ENCODE results near the gene MRPS2.
"Not testable (repeated sequence)": the region's sequence is repeated elsewhere in the genome, so short reads cannot be mapped to it uniquely, and the experiment has no call there.

The MRPS2 gene

DNA sequence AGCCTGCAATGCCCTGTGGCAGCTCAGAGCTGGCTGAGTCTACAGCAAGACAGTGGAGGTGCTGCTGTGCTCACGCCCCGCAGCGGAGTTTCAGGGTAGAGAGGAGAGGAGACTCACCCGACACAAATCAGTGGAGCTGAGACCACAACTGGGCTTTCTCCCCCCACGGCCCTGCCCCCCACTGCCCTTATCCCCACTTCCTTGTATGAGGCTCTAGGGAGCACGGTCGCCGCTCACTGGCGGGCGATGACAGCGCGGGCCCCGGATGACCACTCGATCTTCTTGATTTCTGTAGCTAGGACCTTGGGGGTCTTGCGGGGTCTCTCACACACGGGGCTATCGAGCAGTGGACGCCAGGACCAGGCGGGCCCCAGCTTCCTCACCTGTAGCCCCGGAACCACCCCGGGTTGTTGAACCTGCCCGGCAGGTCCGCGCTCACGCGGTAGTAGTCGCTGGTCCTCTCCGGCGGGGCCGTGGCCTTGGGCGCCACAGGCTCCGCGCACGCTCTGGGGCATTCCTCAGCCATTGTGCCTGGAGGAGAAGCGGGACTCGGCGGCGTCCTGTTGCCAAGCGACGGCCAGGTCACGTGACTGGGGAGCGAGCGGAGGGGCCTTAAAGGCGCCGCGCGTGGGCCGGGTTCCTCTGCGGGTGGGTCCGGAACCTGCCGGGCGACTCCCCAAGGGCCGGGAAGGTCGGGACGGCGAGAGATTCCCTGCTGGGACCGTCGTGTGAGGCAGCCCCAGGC is 984 bp upstream of the MRPS2 start:
- DNase-seq (ENCODE audit: low spot score) = peak; percentile 89

GRCh38 chr9:135500071-135500524 is 384 bp upstream of the MRPS2 start:
- DNase-seq (ENCODE audit: low spot score) = no peak

DNA sequence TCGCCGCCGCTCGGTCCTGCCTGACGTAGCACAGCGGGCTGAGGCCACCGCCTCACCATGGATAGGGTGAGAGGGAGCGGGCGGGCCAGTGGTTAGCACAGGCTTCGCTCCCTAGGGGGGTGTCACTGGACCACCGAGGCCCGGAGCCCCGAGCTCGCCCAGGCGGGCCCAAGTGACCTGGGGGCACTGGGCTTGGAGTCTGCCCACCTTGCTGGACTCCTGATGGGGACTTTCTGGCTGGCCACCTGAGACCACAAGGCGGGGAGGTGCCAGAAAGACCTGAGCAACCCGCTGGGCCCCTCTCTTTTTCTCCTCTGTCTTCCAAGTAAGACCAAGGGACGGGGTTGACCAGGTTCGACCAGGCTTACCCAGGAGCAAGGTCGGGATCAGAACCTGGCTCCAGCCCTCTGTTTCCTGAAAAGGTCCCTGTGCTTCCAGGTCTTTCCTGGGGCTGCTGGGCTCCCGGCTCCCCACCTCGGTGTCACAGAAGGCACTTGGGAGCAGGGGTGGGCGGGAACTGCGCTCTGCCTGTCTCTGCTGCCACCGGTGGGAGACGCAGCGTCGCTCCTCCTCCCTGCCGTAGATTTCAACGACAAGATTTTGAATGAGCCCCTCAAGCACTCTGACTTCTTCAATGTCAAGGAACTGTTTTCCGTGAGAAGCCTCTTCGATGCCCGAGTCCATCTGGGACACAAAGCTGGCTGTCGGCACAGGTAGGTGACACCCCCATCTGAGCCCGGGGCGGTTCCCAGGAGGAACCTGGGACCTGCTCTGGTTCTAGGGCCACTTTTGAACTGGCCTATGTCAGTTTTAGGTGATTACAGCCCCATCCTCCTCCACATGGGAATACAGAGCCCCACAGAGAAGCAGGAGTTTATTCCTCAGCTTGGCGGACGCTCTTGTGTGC is 1.0 kb downstream of the MRPS2 start:
- peak; percentile 84 for DNase-seq (ENCODE audit: low spot score)

- no peak for DNase-seq (ENCODE audit: low spot score)
These were observed 1.8 kb downstream of the MRPS2 start for GRCh38 chr9:135502168-135502872.

DNA sequence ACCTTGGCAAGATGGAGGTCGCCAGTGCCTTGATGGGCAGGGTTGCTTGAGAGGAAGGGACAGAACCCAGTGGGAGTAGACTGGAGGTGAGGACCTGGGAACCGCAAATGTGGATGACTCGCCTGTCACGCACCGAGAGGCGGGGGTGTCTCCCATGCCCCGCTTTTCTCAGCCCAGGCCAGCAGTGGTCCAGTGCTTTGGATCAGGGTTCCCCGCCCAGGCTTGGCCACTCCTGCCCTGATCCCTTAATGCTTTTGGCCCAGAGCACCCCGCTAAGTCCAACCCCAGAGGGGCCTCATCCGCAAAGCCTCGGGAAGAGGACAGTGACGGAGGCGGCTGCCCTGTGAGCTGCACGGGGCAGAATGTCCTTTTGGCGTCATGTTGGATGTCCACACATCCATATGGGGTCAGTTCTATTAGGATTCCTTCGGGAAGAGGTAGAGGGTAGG is 2.4 kb downstream of the MRPS2 start:
- DNase-seq (ENCODE audit: low spot score) = no peak

DNA sequence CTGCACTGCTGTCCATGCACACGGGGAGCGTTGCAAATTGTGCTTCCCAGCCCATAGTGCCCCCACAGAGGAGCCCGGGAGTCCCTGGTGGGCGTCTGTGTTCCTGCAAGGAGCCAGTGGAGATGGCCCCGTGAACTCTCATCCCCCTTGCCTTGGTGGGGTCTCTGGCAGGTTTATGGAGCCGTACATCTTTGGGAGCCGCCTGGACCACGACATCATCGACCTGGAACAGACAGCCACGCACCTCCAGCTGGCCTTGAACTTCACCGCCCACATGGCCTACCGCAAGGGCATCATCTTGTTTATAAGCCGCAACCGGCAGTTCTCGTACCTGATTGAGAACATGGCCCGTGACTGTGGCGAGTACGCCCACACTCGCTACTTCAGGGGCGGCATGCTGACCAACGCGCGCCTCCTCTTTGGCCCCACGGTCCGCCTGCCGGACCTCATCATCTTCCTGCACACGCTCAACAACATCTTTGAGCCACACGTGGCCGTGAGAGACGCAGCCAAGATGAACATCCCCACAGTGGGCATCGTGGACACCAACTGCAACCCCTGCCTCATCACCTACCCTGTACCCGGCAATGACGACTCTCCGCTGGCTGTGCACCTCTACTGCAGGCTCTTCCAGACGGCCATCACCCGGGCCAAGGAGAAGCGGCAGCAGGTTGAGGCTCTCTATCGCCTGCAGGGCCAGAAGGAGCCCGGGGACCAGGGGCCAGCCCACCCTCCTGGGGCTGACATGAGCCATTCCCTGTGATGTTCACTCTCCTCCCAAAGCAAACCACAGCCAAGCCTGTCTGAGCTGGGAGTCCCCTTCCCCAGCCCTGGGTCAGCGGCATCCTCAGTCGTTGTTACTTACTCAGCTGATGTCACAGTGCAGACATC is 3.1 kb downstream of the MRPS2 start:
- DNase-seq (ENCODE audit: low spot score) = no peak

GRCh38 chr9:135504262-135505243 is 4.1 kb downstream of the MRPS2 start:
- peak; percentile 80 for DNase-seq (ENCODE audit: low spot score)

GRCh38 chr9:135505406-135506187 is 5.1 kb downstream of the MRPS2 start:
- DNase-seq (ENCODE audit: low spot score) = no peak

DNA sequence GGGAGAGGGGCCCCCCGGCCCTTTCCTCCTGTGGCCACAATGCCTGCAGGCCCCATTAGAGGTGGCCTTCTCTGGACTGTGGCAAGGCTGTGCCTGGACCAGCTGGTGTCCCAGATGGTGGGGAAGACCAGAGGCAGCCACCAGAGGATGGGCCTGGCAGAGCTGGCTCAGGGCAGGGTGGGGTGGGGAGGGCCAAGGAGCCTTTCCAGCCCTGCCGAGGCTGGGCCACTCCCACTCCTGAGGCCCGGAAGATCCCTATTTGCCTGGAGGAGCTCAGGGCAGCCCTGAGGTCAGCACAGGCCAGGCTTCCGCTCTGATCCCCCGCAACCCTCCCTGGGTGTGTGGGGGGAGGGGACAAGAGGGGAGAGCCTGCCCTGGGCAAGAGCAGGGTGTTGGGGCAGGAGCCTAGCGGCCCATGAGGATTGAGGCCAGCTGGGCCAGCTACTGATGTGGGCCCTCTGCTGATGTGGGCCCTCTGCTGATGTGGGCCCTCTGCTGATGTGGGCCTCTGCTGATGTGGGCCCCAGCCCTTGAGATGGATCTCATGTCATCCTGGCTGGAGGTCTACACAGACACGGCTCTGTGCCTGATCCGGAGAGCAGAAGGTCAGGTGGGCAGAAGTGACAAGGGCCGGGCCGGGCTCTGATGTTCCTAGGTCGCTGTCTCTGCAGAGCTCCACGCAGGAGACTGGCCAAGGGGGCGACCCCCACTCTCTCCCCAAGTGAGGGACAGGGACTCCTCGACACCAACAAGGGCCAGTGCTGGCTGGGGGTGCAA is 6.0 kb downstream of the MRPS2 start:
- peak; percentile 62 for DNase-seq (ENCODE audit: low spot score)

DNA sequence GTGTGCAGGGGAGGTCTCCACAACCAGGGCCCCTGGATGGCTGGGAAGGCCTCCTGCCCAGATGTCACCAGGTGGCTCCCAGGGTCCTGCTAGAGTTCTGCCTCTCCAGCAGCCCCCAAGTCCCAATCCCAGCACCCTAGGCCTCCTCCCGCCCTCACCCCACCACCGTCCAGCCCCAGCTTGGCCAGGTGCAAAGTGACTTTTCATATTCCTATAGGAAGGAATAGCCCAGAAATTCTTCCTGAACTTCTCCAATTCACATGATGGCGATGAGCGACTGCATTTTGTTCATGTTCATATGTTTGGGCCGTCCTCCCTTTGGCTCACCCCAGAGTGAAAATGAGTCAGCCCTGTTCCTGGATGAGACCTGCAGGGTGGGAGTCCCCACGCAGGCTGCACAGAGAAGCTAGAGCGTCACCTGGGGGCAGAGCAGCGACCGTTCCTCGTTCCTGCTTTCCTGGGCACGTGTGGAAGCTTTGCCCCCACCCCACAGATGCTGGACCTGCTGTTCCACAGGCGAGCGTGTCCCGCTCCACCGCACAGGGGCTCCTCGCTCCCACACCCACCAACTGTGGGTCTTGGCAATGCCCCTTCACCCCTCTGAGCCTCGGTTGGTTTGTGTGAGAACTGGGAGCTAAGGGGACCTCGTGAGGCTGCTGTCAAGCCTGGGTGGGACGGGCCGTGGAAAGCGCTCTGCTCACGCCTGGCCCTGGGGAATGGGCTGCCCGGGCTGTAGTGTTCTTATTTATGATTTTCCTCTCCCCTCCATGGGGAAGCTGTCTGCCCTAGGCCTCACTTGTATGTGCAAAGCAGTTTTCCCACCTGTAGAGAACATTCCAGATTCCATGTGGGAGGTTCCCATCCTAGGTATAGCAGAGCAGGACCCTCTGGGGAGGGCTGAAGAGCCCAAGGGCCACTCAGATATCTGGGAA is 6.9 kb downstream of the MRPS2 start:
- DNase-seq (ENCODE audit: low spot score) = no peak

- DNase-seq (ENCODE audit: low spot score) = no peak
These were observed 7.8 kb downstream of the MRPS2 start for GRCh38 chr9:135508211-135508820.

GRCh38 chr9:135509458-135509857 is 9.0 kb downstream of the MRPS2 start:
- DNase-seq (ENCODE audit: low spot score) = no peak

DNA sequence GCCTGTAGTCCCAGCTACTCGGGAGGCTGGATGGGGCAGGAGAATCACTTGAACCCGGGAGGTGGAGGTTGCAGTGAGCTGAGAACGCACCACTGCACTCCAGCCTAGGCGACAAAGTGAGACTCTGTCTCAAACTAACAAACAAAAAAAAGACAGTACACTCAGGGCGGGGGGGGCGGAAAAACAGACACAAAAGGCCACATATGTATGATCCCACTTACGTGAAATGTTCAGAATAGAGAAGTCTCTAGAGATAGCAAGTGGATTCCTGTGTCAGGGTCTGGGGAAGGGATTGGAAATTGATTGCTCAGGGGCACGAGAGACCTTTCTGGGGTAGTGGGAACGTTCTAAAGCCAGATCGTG is 11.7 kb downstream of the MRPS2 start:
- no peak for DNase-seq (ENCODE audit: low spot score)

DNA sequence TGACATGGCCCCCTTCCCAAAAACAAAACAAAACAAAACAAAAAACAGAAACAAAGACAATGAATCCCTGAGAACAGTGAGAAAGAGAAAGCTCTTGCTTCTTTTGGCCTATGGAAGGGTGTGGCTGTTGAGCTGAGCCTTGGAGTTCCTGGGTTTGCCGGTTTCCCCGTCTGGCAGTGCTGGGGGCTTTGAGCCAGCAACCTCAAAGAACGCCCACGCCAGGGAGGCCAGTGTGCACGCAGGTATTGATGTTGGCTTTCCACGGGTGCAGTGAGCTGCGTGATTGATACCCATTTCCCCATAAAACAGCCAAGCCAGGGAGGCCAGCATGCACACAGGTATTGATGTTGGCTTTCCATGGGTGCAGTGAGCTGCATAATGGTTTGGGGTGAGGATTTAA is 12.4 kb downstream of the MRPS2 start:
- DNase-seq (ENCODE audit: low spot score) = no peak

DNA sequence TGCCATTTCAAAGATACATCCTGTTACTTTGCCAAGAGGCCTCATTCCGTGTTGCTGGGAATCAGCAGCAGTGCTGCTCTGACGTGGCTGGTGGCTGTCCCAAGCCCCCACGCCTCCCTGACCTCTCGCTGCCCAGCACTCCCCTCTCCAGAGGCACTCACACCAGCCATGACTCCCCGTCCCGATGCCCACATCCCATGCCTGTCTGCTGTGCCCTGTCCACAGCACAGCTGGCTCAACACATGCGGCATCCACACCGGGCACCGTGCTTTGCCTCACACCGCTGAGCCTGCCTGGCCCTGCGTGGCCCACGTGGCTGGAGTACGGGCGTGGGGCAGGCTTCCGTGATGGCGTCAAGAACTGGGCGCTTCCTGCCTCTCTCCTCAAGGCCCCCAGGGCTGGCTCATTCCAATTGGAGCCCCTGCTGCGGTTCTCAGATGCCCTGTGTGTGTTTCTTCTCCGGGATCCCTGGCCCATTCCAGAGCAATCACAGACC is 12.9 kb downstream of the MRPS2 start:
- no peak for DNase-seq (ENCODE audit: low spot score)

GRCh38 chr9:135513906-135514305 is 13.4 kb downstream of the MRPS2 start:
- DNase-seq (ENCODE audit: low spot score) = not testable (repeated sequence)

All from iPS-NIHi11 (cell line).